ENCODE data around the gene RIN3. TPM values are rescaled to one million over a fixed set of nuclear protein-coding genes. Genes with fewer than 3 reads are reported as not detected.

RIN3 gene
- total RNA-seq, 2 donors from 2014 or later, result 47.4 to 54.2 TPM

DNA sequence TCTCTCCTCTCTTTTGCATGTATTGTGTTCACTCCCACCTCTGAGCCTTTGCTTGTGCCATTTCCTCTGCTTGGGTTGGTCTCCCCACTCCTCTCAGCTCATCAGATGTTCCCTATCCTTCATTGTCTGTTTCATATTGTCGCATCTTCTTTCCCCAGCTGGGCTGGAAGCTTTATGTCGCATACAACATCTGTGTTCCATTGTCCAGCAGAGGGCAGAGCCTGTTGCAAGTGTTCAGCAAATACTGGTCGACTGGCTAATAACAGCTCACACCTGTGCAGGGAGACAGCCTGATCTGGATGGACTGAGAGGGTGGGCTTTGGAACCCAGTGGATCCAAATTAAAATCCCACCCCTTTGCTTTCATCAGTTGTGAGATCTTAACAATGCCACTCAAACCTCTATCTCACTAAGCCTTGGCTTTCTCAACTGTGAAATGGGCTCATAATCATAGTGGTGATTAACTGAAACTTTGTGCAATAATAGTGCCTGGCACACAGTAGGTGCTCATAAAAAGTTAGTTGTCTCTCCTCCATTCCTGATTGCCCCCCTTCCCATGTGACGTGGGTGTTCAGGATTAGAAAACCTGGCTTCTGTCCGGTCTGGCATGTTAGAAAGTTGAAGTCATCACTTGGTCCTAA, 75.8 kb downstream of the RIN3 start:
- H3K27ac ChIP-seq, result peak overlapping the region; percentile 84 to 96
- ATAC-seq (ENCODE audit: insufficient number of reproducible peaks, low FRiP score, low read depth) (no peak), DNase-seq (ENCODE audit: low spot score) (no peak)
- H3K27me3 ChIP-seq (replicated peaks; ENCODE audit: insufficient read depth), result no peaks in the 10 kb centered on the region
- TF ChIP-seq, protein P1, sequence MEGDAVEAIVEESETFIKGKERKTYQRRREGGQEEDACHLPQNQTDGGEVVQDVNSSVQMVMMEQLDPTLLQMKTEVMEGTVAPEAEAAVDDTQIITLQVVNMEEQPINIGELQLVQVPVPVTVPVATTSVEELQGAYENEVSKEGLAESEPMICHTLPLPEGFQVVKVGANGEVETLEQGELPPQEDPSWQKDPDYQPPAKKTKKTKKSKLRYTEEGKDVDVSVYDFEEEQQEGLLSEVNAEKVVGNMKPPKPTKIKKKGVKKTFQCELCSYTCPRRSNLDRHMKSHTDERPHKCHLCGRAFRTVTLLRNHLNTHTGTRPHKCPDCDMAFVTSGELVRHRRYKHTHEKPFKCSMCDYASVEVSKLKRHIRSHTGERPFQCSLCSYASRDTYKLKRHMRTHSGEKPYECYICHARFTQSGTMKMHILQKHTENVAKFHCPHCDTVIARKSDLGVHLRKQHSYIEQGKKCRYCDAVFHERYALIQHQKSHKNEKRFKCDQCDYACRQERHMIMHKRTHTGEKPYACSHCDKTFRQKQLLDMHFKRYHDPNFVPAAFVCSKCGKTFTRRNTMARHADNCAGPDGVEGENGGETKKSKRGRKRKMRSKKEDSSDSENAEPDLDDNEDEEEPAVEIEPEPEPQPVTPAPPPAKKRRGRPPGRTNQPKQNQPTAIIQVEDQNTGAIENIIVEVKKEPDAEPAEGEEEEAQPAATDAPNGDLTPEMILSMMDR (IDR thresholded peaks at IDR 0.05), result peak; percentile 12
- peaks cover 34 to 62% of the 10 kb centered on the region in 2 donors for H3K4me1 ChIP-seq (ENCODE audit: control insufficient read depth in 1 of 2, low read depth in 2 of 2)
- no peaks in the 10 kb centered on the region for H3K9me3 ChIP-seq
- H3K36me3 ChIP-seq, result no peaks in the 10 kb centered on the region
- H3K4me3 ChIP-seq, result no peak overlapping the region

DNA sequence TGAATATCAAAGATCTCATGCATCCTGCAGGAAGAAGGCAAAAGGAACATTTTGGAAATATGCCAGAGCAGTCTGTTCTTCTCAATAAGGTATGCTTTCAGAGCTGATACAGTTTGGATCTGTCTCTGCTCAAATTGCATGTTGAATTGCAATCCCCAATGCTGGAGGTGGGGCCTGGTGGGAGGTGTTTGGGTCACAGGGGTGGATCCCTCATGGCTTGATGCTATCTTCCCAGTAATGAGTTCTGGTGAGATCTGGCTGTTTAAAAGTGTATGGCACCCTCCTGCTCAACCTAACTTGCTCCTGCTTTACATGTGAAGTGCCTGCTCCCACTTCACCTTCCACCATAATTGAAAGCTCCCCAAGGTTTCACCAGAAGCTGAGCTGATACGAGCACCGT, 76.6 kb downstream of the RIN3 start:
- Histone ChIP-seq H3K27ac (no peak overlapping the region), H3K27me3 (replicated peaks; ENCODE audit: insufficient read depth) (no peaks in the 10 kb centered on the region), H3K4me3 (no peak overlapping the region), H3K9me3 (no peaks in the 10 kb centered on the region), H3K4me1 (ENCODE audit: control insufficient read depth in 1 of 2, low read depth in 2 of 2) (peaks cover 25 to 53% of the 10 kb centered on the region in 2 donors), H3K36me3 (no peaks in the 10 kb centered on the region)
- ATAC-seq (ENCODE audit: insufficient number of reproducible peaks, low FRiP score, low read depth), result no peak
- TF ChIP-seq, protein P1 (IDR thresholded peaks at IDR 0.05), result no peak
- no peak for DNase-seq (ENCODE audit: low spot score)

DNA sequence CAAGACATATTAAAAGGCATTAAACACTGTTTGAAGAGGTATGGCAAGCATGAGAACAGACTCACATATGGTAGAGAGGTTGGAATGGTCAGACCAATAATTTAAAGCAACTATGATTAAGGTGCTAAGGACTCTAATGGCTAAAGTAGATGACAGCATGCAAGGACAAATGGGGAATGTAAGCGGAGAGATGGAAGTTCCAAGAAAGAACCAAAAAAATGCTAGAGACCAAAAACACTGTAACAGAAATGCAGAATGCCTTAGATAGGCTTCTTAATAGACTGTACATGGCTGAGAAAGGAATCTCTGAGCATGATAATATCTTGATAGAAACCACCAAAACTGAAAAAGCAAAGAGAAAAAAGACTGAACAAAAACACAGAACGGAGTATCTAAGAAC, 77.4 kb downstream of the RIN3 start:
- Histone ChIP-seq H3K9me3 (no peaks in the 10 kb centered on the region), H3K27ac (no peak overlapping the region)

DNA sequence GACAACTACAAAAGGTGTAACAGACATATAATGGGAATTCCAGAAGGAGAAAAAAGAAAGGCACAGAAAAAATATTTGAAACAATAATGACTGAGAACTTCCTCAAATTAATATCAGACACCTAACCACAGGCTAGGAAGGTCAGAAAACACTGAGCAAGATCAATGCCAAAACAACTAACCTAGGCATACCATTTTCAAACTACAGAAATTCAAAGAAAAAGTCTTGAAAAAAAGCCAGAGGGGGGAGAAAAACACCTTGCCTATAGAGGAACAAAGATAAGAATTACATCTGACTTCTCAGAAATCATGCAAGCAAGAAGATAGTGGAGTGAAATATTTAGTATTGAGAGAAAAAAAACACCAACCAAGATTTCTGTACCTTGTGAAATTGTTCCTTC, 77.8 kb downstream of the RIN3 start:
- no peak for ATAC-seq (ENCODE audit: insufficient number of reproducible peaks, low FRiP score, low read depth)
- no peak for DNase-seq (ENCODE audit: low spot score)
- peaks cover 18 to 44% of the 10 kb centered on the region in 2 donors for H3K4me1 ChIP-seq (ENCODE audit: control insufficient read depth in 1 of 2, low read depth in 2 of 2)
- TF ChIP-seq, protein P1 (IDR thresholded peaks at IDR 0.05), result no peak
- H3K4me3 ChIP-seq, result no peak overlapping the region
- H3K27ac ChIP-seq, result no peak overlapping the region
- no peaks in the 10 kb centered on the region for H3K27me3 ChIP-seq (replicated peaks; ENCODE audit: insufficient read depth)
- H3K36me3 ChIP-seq, result no peaks in the 10 kb centered on the region
- no peaks in the 10 kb centered on the region for H3K9me3 ChIP-seq

More for the DNA sequence above, 77.4 kb downstream of the RIN3 start:
- Histone ChIP-seq H3K4me1 (ENCODE audit: control insufficient read depth in 1 of 2, low read depth in 2 of 2) (peaks cover 18 to 46% of the 10 kb centered on the region in 2 donors), H3K4me3 (no peak overlapping the region), H3K36me3 (no peaks in the 10 kb centered on the region), H3K27me3 (replicated peaks; ENCODE audit: insufficient read depth) (no peaks in the 10 kb centered on the region)
- ATAC-seq (ENCODE audit: insufficient number of reproducible peaks, low FRiP score, low read depth) (no peak), DNase-seq (ENCODE audit: low spot score) (no peak)
- TF ChIP-seq, protein P1 (IDR thresholded peaks at IDR 0.05), result no peak

GRCh38 chr14:92595267-92595666, 81.7 kb downstream of the RIN3 start:
- ATAC-seq (ENCODE audit: insufficient number of reproducible peaks, low FRiP score, low read depth), result no peak
- DNase-seq (ENCODE audit: low spot score), result no peak
- Histone ChIP-seq H3K36me3 (no peaks in the 10 kb centered on the region), H3K27me3 (replicated peaks; ENCODE audit: insufficient read depth) (no peaks in the 10 kb centered on the region), H3K4me1 (ENCODE audit: control insufficient read depth in 1 of 2, low read depth in 2 of 2) (peaks cover 0 to 15% of the 10 kb centered on the region in 2 donors), H3K27ac (no peak overlapping the region), H3K9me3 (no peaks in the 10 kb centered on the region), H3K4me3 (no peak overlapping the region)
- TF ChIP-seq, protein P1 (IDR thresholded peaks at IDR 0.05), result no peak

Data from thoracic aorta (tissue), 2 donors.